Stimulated activated CD4-positive, alpha-beta T cell treated with anti-CD3 and anti-CD28 coated beads, TNF-alpha, amount 100 ng/mL, for 48 hours (primary cell): Measurements from ENCODE around the gene METTL21C.

Source experiments
- DNase-seq, 3 donors: peaks; one replicate each; pipeline ENCODE4 v3.0.0-alpha.2; 2020; ENCODE audit warnings: low read depth in 3 of 3

Gene METTL21C

DNA sequence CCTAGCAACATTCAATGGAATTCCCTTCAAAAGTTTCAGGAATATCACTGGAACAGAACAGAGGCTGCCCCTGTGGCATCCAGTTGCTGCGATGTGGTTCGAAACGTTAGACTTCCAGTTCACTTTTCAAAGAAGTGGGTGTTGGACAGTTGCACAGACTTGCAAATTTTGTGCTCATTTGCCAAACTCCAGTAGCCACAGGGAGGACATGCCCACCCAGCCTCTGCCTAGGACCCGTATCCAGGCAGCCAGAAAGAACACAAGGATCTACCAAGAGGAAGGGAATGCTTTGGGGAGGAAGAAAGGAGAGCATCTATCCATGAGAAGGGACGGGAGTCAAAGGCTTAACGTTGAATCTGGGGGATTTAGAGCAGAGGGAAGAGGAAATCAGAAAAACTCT, at the start of gene METTL21C:
Gene METTL21C, minus strand, starts transcription at position 108 of the 400 bp plus-strand sequence. CDS start 546 bp downstream, outside the sequence.
- DNase-seq = no peak

DNA sequence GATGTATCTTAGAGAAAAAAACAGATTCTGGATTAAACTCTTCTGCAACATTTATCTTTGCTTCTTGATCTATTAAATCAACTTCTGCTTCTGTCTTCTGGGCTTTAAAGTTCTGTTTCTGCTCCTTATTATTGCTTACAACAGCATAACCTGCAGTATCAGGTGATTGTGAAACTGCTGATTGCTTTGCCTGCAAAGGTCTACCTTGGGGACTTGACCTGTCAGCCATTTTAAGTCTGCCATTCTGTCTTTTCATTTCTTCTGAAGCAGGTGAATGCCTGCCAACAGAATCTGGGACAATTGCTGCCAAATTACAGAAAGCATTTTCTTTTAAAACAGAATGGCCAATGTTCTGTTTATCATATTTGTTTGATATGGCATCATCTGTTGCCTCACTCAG, 47.7 kb upstream of the METTL21C start:
- DNase-seq = no peak

DNA sequence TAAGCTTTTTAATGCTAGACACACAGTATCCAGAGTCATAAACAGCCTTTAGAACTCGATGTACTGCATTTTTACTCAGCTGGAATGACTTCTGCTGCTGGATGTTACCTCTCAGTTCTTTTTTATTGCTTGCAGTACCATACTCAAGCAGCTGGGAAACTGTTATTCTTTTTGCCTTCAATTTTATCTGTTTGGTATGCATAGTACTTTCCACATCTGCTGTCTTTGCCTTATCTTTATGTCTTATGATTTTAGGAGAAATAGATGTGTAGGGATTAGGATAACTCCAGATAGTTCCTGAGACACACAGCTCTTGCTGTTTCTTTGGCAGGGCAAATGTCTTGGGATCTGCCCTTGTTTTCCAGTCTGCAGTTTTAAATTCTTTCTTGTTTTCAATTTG, 47.3 kb upstream of the METTL21C start:
- DNase-seq = no peak

DNA sequence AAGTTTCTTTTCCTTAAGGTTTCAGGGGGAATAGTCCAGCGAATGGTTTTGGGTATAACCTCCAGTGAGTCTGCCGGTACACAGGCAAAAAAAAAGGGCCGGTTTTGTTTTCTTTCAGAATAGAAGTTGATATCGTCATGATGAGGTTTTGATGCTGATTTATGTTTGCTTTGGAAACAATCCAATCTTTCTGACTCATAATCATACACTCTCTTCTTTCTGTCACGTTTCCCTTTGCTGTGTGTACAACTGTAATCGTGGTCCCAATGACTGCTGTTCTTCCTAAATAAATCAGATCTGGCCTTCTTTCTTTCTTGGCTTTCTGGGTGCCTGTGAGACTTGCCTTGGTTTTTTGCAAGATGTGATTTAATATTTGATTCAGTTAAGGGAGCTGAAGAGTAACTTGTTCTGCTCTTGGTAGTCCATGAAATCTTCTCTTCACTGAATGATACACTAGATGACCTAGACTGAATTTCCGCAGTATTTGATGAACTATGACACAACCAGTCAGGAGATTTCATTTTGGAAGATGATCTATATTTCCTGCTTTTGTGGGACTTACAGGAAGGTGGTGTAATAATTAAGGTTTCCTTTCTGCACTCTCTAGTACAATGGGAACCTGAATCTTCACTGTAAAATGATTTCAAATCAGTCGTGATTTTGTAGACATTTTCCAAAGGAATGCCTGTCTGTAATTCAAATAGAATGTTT, 34.9 kb upstream of the METTL21C start:
- no peak for DNase-seq

DNA sequence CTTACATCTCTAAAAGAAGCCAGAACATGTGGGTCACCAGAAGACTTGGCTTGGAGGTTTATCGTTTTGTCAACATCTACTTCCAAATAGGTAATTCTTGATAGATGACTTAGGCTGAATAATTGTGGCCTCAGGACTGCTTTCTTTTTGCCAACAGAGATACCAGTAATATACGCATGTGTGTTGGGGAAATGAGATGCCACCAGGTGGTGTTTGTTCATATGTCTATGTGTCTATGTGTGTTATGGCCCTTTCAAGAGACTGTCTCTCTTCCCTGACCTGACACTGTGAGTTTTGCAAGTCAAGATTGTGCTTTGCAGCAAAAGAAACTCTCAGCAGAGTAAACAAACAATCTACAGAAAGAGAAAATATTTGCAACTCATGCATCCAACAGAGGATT, 31.6 kb upstream of the METTL21C start:
- no peak for DNase-seq

DNA sequence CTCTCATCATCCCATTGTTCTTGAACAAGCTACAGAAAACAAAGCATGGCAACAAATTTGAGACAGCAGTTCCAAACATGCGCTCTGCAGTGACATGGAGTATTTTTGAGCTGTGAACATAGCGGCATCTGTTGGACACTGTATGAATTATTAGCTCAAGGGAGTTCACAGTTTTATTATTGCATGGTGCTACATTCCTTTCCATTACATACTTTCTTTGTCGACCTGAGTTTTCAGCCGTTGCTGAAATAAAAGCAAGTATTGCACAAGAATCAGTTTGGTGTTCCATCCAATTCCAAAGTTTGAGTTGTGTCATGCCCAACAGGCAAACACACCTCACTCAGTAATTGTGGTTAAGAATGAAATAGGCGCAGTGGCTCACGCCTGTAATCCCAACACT, 30.1 kb upstream of the METTL21C start:
- no peak for DNase-seq

DNA sequence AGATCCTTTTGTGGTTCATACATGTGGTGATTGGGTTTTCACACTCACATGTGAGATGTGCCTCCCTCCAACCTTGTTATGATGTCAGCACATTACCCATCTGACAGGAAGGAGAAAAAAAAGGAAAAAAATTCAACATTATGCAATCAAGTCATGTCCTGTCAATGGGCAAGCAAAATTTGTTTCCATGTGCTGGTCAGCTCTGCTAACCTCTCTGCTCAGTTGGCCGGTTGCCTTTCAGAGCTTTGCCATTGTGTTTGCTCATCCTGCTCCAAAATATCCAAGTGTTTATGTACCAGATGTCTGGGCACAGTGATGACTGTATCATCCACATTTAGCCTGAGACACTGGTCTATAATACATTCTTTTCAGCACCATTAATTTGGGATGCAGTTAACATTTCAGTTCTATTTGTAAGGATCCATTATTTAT, 27.0 kb upstream of the METTL21C start:
- no peak for DNase-seq

DNA sequence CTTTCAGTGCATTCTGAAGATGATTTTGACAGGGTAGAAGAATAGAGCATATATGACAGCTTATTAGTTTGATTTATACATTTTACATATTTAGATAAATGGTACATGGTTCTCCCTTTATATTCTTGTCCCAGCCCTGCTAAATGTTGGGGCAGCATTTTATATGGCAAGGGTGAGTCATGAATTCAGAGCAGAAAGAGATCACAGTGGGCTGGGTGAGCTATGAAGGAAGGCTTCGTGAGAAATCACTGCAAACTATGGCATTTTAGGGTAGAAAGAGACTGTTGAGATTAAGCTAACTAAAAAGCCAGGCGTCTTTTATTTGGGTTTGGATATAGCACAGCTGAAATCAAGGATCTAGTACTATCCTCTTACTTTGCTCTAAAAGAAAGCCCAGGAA, 23.9 kb upstream of the METTL21C start:
- no peak for DNase-seq

DNA sequence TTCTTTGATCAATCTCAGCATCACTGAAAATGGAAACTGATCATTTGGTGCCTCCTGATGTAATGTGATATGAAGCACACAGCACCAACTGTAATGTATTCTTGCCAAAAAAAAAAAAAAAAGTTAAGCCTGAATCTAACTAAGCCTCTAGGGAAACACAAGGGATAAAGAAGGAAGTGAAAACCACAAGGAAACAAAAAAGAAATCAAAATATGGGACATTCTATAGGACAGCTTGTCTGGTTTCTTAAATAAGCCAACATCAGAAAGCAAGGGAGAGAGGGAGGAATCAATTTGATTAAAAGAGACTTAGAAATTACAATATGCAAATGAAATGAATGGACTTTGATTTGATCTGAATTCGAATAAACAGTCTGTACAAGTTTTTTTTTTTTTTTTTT, 20.6 kb upstream of the METTL21C start:
- DNase-seq = no peak

DNA sequence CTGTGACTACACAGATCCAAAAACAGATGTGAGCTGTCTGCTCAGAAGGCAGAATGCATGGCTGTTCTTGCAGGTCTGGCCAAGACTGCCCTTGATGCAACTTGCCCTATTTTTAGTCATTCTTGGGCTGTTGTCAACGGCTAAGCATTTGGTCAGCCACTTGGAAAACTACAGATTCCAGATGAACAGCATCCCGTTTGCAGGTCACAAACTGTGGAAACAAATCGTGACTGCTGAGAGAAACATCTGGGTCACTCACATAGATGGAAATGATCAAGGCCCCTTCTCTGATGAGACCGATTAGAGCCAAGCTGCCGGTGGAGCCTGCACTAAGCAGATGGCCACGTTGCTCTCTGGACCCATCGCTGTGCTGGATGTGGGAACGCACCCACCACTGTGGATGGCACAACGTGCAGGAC, 15.4 kb upstream of the METTL21C start:
- no peak for DNase-seq

DNA sequence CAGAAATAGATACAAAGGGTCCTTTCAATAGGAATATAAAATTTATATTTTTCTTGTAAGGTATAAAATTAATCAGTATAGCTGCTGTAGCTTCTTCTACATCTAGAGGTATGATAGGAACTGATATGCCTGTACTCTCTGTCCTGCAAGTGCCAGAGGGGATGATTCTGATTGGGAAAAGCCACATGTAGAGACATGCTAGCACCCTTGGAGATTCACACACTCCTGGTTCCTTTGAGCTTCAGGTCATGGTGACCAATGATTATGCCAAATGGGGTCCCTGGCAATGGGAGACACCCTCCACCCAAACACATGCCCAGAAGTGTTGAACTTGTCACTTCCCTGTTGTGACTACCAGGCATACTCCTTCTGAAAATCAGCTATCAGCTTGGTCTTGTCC, 14.7 kb upstream of the METTL21C start:
- DNase-seq = no peak

DNA sequence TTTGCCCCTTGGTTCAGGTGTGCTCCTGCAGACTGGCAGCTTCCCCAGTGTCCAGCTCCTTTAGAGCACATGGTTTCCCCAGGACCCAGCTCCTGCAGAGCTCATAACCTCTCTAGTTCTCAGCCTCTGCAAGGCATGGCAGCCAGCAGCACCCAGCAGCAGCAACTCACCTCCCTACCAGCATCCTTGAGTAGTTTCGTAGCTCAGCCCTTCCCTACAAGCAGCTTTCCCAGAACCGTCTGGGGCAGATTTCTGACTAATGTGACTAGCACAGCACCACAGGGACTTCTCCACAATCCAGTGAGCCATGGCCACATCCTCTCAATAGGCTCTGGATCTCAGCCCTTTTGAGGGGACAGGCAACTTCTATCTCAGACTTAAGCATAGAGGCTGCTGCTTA, 14.1 kb upstream of the METTL21C start:
- DNase-seq = no peak

DNA sequence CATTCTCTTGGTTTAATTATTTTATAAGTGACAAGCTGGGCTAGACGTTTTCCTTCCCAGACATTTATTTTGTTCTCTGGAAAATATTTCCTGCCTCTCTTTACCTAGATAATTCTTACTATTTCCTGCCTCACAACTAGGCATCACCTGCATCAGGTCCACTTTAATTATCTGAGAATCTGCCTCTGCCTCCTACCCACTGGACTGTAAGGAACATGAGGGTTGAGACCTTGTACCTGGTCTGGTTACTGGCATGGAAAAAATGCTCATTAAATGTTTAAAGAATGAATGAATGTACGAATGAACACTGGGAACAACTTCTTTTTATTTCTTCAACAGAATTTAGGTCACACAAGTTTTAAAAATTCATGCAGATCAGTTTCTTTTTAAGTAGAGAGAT, 13.4 kb upstream of the METTL21C start:
- no peak for DNase-seq

DNA sequence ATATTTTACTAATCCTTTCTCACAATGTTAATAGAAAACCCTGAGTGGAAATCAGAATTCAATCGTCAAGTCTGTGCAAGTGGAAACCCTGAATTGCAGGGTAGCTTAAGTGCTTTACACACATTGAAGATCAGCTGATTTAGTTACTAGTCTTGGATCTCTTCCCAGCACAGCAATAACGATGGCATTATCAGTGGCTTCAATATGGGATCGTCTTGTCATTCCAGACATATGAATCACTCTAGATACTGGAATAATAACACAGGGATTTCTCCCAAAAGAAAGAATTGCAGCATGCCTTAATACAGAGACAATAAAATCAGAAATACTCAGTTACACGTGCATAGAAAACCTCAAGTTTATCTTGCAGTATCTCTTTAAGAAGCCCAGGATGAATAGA, 12.6 kb upstream of the METTL21C start:
- DNase-seq = no peak

DNA sequence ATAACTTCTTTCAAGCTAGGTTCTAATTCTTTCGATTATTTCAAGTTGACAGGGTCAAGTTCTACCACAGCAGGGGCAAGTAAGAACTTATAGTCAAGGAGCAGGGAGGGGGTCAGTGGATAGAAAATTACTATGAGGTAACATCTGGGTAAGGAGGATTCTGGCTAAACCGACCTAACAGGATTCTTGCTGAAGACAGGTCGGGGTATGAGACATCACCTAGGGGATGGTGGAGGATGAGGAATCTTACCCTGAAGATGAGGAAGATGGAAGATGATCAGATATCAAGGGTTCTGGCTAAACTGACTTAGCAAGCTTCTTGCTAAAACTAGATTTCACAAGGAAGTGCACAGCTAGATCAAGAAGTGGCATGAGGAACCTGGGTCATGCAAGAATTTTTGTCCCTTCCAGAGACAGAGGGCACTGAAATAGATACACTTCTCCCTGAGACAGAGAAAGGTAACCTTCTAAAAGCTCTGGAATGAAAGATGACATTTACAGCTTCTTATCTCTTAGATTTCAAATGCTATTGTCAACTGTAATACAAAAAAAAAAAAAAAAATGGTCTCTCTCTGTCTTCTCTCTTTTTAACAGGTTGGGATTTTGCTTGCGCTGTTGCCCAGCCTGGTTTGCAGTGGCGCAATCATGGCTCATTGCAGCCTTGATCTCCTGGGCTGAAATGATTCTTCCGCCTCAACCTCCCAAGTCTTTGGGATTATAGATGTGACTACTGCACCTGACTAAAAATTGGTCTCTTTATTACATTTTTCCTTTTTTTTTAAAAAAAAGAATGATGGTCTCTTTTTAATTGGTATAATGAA, 9.6 kb upstream of the METTL21C start:
- DNase-seq = no peak

DNA sequence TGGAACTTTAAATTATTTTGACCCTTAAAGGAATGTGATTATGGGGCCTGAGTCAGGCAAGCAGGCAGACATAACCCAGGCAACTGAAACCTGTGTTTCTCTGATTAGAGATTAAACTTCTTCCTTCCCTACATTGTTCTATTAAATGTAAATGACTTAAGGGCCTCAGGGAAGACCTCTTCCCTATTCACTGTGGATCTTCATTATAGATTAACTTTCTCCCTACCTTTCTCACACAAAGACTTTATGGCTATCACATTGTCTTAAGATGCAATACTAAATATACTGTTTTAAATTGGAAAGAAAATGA, 8.8 kb upstream of the METTL21C start:
- DNase-seq = no peak

DNA sequence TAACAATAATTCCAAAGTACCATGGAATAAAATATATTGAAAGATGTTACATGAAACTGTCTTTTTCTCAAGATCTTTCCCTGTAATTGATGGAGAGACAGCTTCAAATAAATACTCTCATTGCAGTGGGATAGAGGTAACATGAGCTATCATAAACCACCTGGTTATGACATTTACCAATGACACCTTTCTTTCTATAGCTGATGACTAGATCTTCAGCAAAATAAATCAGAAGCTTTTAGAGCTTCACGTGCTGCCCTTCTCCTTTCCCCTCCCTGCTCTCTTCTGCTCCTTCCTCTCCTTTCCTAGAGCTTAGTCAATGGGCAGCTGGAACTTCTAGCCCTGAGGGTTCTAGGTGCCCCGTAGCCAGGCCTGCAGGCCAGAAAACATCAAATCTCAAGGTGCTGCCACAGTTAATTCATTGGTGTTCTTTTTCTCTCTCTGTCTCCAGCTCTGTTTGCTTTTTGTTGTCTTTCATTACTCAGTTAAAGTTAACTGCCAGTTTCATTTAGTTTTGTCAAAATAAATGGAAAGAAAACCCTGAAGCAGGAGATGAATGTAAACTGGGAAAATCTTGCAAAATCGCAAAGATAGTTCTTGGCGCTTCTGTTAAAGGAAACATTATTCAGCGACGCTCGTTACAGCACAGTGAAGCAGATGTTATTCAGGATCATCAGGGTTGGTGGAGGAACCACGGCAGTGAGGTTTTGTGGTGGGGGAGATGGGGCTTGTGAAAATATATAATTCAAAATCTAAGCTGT, 8.3 kb upstream of the METTL21C start:
- no peak for DNase-seq

DNA sequence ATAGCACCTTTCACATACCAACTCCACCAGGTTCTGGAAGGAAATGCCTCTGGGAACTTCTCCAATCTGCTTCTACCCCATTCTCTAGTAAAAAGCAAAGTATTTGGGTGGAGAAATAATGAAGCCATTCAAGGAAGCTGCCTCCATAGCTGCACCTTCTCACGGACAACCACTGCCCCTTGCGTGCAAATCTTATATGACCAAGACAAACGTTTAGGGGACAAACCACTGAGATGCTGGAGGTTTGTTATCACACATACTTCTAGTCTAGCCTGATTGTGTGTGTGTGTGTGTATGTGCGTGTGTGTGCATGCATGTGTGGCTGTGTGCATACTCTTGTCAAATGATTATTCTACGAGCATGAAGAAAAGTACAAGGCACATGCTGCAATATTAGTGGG, 6.5 kb upstream of the METTL21C start:
- DNase-seq = no peak

DNA sequence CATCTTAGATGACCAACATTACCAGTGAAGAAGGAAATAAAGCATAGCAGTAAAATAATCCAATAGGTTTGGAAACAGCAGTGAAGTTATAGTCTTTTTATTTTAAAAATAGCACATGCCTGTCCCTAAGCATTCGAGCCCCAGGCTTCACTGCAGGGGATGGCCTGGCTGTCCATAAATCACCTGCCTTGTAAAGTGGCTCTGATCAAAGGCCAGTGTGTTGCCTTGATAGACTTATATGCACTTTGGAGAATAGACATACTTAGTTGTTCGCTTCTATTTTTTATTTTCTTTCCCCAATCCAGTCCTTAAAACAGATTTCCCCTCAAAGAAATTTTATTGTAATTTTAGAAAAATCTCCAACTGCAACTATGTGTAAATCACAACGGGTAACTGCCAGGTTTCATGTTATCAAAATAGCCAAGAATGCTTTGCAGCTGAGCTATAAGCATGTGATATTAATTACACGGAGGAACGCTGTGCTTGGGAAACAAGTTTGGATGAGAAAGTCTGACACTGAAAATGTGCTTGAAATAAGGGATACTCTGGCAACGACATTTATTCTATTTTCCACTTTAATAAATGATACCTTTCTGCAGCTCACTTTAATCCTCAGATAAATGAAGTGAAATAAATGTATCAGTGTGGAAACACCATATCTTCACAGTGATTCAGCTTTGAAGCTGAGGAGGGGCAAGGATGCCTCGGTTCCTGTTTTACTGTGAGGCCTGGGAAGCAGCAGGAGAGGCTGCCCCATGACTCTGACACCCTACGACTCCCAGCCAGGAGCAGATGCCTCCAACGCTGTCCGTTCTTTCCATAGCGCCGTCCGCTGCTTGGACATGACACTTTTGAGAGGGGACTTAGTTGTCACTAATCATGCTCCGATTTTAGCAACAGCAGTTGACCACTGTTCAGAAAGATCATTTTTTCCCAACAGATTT, 5.5 kb upstream of the METTL21C start:
- DNase-seq = no peak

DNA sequence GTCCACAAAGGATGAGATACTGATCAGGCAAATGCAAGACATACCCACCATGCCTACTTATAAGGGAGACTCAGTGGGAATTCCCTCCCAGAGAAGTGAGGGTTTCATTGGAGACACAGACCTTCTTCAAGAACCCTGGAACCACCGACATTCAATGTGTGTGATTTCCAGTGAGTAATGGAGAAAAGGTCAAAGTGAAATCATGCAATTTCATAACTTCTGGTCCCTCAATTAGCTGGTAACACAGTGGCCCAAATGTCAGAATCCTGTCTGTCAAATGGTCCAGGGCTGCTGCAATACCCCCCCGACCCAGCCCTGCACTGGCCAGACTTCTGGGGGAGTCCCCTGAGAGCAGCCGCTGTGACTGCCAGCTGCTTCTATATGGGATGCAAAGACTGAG, 4.7 kb upstream of the METTL21C start:
- DNase-seq = no peak

DNA sequence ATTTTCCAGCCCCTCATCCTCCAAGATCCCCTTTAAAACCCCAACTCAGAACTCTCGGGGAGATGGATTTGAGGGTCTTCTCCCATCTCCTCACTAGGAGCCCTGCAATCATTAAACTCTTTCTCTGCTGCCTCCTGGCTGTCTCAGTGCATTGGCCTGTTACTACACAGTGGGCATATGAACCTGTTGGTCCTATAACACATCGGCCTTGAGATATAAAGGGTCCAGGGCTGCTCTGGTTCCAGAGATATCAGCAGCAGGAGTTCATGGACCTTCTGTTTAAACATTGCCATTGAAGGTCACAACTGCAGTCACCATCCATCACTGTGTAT, 3.8 kb upstream of the METTL21C start:
- no peak for DNase-seq
